ENCODE data around the gene TPGS2.
"Not testable (repeated sequence)": the region's sequence is repeated elsewhere in the genome, so short reads cannot be mapped to it uniquely, and the experiment has no call there.

TPGS2 gene

DNA sequence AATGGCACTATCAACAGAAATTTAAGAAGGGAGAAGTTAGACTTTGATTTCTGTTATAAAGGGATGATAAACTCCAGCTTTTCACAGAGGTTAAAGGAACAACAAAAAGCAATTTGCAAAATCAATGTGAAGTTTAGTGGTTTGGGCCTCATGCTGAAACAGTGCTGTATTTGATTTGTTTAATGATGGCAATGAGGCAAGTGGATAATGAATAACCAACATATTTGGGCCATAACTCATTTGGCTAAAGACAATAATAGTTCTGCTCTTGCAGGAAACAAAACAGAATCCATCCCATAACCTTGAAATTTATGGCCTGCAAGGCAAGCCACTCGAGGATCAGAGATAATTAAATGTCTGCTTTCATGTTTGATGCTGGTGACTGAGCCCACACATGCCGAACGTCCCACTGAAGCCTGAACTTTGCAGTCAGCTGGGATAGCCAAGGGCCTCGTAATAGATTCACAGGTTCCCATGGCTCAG lies 56.5 kb downstream of the TPGS2 start:
- no peak for DNase-seq

DNA sequence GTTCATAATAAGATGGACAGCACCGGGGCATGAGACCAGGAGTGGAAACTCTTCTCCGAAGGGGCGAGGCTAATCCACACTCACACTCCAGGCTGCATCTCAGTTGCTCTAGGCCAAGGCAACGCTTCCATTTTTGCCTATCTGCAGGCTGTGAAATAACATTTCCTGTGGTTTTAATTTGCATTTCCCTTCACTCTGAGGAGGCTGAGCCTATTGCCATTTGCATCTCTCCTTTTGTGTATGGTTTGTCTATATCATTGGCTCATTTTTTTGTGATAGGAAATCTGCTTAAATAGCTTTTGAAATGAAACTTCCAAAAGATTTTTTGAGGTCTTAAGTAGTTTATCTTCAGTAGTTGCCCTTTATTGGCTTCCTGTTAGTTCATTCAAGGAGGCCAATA lies 57.6 kb downstream of the TPGS2 start:
- DNase-seq, result no peak

DNA sequence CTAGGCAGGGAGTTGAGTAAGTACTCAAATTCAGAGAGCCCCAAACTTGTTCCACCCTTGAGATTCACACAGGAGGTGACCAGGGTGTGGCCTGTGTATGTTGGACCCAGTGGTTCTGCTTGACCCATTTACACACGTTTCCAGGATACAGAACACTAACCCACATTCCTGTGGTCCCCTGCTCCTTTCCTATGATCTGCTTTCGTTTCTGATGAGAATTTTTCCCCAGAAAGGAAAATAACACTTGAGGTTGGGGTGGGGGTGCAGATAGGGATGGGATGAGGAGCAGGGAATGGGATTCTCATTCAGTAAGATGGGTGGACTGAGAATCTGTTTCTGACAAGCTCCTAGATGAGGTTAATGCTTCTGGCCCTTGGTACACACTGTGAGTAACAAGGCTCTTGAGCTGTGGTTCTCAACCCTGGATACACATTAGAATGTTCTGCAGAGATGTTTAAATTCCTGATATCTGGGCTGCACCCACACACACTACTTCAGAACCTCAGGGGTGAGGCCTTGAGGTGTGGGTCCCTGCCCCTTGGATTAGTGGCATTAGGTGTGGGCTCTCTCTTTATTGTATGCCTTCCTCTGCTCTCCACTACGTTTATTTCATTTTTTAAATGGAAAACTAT lies 58.4 kb downstream of the TPGS2 start:
- DNase-seq, result no peak

DNA sequence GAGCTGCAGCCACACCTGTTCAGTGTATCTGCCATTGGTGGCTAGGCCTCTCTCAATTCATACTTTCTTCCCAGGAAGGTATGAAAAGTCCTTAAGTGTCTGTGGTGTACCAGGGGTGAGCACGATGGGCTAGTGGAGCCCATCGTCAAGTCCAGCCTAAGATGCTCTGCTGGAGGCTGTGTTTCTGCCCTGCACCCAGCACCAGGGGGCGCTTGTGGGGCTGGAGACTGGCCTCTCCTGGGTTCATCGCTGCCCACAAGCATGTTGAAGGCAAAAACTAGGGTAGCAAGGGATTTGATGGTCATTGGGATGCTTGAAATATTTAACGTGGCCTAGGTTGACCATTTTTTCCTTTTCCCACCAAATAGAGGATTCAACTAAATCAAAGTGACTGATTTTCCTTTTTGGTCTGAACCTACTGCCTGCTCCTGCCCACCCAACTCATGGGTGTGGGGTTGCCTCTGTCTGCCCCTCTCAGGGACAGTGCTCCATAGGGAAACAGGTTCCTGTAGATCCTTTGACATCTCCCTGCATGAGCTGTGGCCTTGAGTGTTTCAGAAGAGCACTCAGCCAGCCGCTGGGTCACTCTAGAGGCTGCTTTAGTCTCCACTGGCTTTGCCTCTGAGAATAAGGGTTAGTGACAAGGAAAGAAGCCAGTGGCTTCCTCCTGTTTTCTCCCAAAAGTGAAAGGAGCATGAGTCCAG lies 59.0 kb downstream of the TPGS2 start:
- no peak for DNase-seq

DNA sequence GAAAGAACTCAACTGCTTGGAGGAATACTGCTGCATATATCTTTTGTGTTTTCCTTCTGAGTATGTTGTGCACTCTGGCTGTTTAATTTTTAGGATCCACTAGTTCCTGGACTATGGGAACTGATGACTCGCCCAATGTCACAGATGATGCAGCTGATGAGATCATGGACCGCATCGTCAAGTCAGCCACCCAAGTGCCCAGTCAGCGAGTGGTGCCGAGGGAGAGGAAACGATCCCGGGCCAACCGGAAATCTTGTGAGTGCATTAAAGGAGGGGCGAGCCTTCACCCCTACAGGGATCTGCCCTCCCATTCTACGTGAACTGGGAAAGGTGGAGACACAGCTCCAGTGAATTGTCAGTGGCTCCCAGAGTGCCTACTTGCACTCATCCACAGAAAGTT lies 59.6 kb downstream of the TPGS2 start:
- DNase-seq, result no peak

DNA sequence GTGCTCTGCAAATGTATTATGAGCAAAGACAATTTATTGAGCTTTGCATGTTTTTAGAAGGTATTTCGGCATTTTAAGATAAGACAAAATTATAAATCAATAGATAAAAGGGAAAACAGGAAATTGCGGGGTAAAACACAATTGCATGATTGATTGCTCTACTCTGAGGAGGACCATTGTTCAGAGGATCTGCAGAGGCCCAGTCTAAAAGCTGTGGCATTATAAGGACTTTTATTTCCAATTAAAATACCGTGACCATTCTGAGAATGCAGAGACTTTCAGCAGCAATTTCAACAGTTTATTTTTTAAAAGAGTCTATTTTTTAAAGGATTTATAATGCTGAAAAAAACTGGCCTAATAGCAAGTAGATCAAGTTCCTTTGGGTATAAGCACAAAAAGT lies 62.0 kb downstream of the TPGS2 start:
- DNase-seq, result no peak

DNA sequence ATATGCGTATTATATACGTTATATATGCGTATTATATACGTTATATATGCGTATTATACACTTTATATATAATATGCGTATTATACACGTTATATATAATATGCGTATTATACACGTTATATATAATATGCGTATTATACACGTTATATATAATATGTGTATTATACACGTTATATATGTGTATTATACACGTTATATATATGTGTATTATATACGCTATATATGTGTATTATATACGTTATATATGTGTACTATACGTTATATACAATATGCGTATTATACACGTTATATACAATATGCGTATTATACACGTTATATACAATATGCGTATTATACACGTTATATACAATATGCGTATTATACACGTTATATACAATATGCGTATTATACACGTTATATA lies 65.8 kb downstream of the TPGS2 start:
- DNase-seq, result not testable (repeated sequence)

DNA sequence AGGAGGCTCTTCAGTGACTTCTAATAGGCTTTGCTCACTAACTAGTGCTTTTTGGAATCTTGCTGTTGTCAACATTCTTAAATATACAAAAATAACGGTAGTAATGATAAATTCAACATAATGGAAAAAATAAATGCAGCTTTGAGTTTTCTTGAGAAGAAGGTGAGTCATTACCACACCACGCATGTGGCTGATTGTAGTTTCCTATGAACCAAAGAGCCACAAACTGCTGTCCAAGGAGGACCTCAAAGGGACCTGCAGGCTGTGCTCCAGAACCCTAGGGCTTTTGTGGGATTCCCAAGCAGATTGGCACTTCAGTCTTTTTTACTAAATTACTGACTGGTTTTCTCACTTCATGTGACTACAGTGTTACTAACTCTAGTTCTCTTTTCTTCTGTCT lies 66.7 kb downstream of the TPGS2 start:
- no peak for DNase-seq

DNA sequence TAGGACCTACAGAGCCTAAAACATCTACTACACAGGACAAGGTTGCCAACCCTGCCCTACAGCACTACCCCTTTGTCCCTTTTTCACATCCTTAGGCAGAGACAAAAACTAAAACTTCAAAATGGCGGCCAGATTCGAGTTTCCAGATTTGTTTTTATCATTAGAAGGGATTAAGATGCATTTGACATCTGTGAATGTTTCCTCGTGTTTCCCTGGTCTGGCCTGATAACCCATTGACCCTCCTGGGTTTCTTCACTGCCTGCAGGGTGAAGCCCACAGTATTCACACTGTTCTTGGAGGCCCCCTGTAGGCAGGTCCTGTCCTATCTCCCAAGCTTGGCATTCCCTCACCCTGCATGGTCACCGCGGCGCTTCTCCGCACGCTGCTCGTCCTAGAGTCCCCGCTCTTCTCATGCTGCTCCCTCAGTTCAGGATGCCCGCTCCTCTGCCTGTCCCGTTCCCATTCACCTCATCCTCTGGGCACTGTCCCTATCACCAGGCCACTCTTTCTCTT lies 67.6 kb downstream of the TPGS2 start:
- no peak for DNase-seq

DNA sequence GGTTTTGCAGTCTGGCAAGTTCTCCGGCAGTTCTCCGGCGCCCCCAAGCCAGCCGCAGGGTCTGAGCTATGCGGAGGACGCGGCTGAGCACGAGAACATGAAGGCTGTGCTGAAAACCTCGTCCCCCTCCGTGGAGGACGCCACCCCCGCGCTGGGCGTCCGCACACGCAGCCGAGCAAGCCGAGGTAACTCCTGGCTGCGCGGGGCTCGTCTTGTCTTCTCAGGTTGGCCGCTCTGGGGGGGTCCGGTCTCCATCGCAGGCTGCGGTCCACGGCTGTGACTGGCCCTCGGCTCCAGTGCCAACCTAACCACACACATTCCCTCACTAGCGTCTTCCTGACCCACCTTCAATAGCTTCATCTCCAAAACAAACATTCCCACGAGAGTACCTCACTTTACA lies 68.2 kb downstream of the TPGS2 start:
- DNase-seq, result no peak

DNA sequence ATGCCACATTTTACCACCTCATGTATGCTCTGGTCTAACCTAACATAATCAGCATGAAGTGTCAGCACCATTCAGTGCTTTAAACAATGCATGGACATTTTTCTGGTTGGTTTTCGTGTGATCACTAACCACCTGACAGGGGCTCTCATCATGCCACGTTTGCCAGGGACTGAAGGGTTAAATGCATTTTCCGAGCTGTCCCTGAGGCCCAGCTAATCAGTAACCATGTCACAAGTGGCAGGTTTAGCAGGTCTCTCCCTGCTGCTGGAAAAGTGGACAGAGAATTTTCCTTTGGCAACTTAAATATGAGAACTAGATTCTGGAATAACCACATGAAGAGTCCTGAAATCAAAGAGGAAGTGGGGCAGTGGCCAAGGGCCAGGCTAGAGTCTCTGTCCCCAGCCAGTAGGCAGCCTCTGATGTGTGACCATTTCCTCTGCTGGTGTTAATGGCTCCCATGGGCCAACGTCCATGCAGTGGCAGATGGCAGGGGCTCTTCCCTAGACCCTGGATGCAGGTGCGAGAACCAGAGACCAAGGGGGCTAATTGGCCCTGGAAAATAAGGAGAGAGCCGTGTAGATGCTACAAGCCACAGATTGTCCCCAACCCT lies 69.5 kb downstream of the TPGS2 start:
- no peak for DNase-seq

DNA sequence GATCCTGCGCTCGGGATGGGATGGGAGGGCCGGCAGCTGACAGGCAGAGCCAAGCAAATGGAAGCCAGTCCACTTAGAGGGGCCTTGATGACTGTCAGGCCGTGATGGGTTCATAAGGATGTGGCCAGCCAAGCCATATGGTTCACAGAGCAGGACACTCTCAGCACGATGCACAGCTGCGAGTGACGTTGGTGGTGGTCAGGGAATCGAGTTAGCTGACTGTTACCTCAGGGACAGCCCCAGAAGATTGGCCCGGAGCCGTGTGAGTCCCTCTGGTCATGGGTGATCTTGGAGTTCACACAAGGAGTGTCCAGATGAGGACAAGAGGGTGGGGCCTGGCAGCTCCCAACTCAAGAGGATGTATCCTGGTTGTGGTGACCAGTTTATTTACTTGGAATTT lies 70.2 kb downstream of the TPGS2 start:
- no peak for DNase-seq

DNA sequence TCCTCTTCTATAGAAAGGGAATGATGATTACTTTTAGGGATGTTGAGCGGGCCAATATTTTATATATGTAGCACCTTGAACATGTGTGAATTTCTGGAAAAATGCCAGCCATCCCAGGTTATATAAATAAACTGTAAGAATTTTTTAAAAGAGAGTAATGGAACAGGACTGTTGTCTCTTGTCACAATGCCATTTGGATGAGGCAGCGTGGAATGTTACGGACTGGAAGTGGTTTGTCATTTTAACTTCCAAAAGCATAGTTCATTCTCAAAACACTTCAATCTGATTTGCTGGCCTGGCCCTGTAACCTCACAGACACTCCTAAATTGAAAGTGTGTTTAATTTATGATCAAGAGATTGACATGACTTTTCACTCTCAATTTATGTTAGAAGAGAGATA lies 70.8 kb downstream of the TPGS2 start:
- DNase-seq, result no peak

DNA sequence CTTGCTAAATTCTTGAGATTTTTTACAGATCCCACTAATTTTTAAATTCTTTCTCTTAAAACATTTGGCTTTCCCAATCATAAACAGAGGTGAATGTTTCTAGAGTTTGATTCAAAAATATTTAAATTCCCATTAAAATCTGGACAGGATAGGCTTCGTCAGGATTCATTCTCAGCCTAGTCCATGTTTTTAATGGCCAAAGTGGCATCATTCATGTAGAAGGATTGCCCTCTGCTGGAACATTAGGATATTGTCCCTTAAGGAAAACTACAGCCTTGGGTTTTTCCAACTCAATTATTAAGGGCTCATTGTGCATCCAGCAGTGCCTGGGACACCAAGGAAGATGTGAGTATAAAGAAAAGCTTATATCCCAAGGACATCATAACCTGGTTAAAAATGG lies 71.7 kb downstream of the TPGS2 start:
- peak in 1 of 2 donors; percentile 72 for DNase-seq

DNA sequence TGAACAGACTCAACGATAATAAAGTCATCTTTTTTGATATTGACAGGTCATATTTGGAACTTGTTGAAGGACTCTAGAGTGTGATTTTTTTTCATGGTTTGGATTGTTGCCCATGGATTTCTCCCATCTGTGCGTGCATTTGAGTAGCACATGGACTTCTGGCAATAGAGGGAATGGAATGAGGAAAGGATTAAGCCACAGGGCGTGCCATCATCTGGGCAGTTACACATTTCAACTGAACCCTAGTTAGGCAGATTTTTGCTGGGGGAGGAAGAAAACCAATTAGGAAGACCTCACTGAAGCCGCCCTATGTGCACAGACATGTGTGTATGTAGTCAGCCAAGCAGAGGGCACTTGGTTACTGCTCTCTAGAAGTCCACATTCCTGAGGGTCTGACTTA lies 72.6 kb downstream of the TPGS2 start:
- DNase-seq, result no peak

DNA sequence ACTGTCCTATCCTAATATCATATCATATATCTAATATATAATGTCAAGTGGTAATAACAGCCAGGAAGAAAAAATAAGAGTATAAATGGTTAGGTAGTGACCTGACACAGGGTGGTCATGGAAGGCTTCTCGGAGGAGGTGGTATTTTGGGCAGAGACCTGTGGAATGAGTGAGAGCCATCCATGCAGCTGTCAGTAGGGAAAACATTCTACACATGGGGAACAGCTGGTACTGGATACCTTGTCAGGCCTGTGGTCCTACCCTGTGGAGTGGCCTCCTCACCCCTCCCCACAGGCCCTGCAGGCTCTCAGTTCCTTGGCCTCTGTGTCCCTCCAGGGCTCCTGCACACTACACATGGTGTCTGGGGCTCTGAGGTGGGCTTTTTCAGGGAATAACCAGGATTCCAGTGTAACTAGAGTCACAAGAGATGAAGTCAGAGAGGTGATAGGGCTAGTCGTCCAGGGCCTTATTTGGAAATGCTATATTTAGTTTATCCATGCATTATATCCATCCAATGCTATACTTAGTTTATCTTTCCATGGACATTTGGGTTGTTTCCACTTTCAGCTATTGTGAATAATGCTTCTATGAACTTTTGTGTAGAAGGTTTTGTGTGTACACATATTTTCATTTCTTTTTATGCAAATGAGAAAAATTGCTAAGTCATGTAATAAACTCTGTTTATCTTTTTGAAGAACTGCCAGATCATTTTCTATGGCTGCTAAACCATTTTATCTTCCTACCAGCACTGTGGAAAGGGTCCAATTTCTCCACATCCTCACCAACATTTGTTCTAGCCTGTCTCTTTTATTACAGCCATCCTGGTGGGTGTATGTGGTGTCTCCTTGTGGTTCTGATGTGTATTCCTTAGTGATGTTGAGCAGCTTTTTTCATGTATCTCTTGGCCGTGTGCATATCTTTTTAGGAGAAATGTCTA lies 75.6 kb downstream of the TPGS2 start:
- no peak for DNase-seq

DNA sequence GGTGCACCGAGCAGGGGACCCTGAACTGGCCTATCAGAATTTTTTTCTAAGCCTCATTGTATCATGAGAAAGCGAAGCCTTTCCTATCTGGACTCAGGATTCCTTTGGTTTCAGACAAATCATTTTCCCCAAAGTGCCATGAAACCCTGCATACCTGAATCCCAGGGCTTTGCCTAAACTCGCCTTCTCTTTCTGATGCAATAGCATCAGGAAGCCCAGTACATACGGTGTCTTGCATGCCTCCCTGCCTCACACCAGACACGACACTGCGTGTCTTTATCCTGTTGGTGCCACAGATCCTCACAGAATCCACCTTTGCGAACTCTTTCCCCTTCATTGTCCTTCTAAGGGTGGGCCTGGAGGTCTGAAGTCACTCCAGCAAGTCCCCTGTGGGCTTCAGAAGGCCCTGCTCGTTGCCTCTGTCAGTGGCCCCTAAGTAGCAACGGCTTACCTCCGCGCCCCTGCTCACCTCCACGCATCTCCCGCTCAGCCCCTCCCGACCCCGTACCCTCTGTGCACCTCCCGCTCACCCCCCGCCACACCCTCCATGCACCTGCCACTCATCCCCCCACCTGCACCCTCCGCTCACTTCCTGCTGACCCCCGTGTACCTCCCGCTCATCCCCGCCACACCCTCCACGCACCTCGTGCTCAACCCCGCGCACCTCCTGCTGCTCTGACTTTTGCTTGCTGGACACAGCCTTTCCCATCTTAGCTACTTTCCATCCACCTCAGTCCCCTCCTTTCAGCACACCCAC lies 83.4 kb downstream of the TPGS2 start:
- DNase-seq, result no peak

DNA sequence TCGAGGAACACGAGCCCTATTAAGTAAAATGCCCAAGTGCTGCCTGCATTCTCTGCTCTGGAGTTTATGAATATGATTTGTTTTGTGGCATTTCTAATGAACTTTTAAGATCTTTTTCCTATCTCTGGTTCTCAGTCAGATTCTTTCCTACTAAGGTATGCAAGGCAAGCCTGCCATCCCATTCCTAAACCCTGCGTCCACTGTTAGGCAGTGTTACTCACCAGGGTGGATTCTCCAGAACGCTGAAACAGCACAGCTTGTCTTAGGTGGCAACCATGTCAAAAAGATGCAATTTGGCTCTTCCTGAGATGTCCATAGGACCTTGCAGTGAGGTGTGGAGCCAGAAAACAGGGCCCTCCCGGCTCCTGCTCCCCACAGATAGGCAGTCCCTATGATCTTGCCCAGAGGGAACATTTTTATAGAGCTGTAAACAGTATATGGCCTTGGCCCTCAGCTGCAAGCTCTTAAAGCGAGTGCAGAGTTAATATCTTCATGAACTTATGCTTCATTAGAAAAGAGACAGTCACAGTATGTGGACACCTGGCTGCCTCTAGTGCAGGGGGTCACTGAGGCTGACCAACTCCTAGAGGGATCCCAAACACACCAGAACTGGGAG lies 84.4 kb downstream of the TPGS2 start:
- DNase-seq, result no peak
